ENCODE measurements around the gene NPAS3.

NPAS3 gene

GRCh38 chr14:33736299-33736825 lies 797.7 kb downstream of the NPAS3 start:
- no peak for FAIRE-seq

- no peak for FAIRE-seq
Measured at GRCh38 chr14:33736979-33737378, 798.3 kb downstream of the NPAS3 start.

GRCh38 chr14:33737446-33737845 lies 798.8 kb downstream of the NPAS3 start:
- FAIRE-seq: no peak

- FAIRE-seq: no peak
Measured at GRCh38 chr14:33738029-33738428, 799.4 kb downstream of the NPAS3 start.

- no peak for FAIRE-seq
Measured at GRCh38 chr14:33738491-33738890, 799.8 kb downstream of the NPAS3 start.

GRCh38 chr14:33740531-33740930 lies 801.9 kb downstream of the NPAS3 start:
- no peak for FAIRE-seq

GRCh38 chr14:33742166-33742565 lies 803.5 kb downstream of the NPAS3 start:
- FAIRE-seq: no peak

- FAIRE-seq: no peak
Measured at GRCh38 chr14:33745163-33745562, 806.5 kb downstream of the NPAS3 start.

- no peak for FAIRE-seq
Measured at GRCh38 chr14:33747749-33748148, 809.1 kb downstream of the NPAS3 start.

- FAIRE-seq: no peak
Measured at GRCh38 chr14:33754261-33754660, 815.6 kb downstream of the NPAS3 start.

- FAIRE-seq: no peak
Measured at GRCh38 chr14:33755358-33755757, 816.7 kb downstream of the NPAS3 start.

GRCh38 chr14:33756833-33757232 lies 818.2 kb downstream of the NPAS3 start:
- FAIRE-seq: no peak

- FAIRE-seq: no peak
Measured at GRCh38 chr14:33758547-33758946, 819.9 kb downstream of the NPAS3 start.

- no peak for FAIRE-seq
Measured at GRCh38 chr14:33762161-33762851, 823.6 kb downstream of the NPAS3 start.

GRCh38 chr14:33764876-33765650 lies 826.4 kb downstream of the NPAS3 start:
- FAIRE-seq: no peak

GRCh38 chr14:33767586-33768457 lies 829.1 kb downstream of the NPAS3 start:
- no peak for FAIRE-seq

- no peak for FAIRE-seq
Measured at GRCh38 chr14:33768458-33768830, 829.8 kb downstream of the NPAS3 start.

- no peak for FAIRE-seq
Measured at GRCh38 chr14:33773205-33774030, 834.7 kb downstream of the NPAS3 start.

GRCh38 chr14:33774161-33774560 lies 835.5 kb downstream of the NPAS3 start:
- FAIRE-seq: no peak

GRCh38 chr14:33774723-33775470 lies 836.2 kb downstream of the NPAS3 start:
- FAIRE-seq: no peak

- no peak for FAIRE-seq
Measured at GRCh38 chr14:33776871-33777270, 838.2 kb downstream of the NPAS3 start.

GRCh38 chr14:33777681-33778080 lies 839.0 kb downstream of the NPAS3 start:
- FAIRE-seq: no peak

All from G401.6 (cell line).